Stimulated activated memory B cell treated with anti-CD40 and anti-IgM and Interleukin-4, amounts not matched to agents 10 μg/mL and 1 μg/mL and 100 μg/mL, for 72 hours (primary cell): ENCODE data around the gene ANKRD17.
A peak's percentile ranks its signal among the peaks of the same experiment; 100 is the strongest.
"Not testable (repeated sequence)": the region's sequence is repeated elsewhere in the genome, so short reads cannot be mapped to it uniquely, and the experiment has no call there.

ENCODE experiments used
- ATAC-seq: fragments of 150-1000 bp; cut with Tn5 transposase; 2 replicates; pipeline ENCODE4 v1.10.0; 2021
- H3K27ac Mint-ChIP-seq: one replicate; pipeline ENCODE4 v1.8.0; 2022; ENCODE audit warnings: mild to moderate bottlenecking, mixed read lengths
- H3K27me3 Mint-ChIP-seq: one replicate; pipeline ENCODE4 v1.8.0; 2022; ENCODE audit warnings: mixed read lengths
- H3K36me3 Mint-ChIP-seq: one replicate; pipeline ENCODE4 v1.8.0; 2022; ENCODE audit warnings: mixed read lengths
- H3K4me1 Mint-ChIP-seq: one replicate; pipeline ENCODE4 v1.8.0; 2022; ENCODE audit warnings: mixed read lengths
- H3K4me3 Mint-ChIP-seq: one replicate; pipeline ENCODE4 v1.8.0; 2022; ENCODE audit warnings: mild to moderate bottlenecking, moderate library complexity, mixed read lengths
- H3K9me3 Mint-ChIP-seq: one replicate; pipeline ENCODE4 v1.8.0; 2022; ENCODE audit warnings: mixed read lengths

The ANKRD17 gene

DNA sequence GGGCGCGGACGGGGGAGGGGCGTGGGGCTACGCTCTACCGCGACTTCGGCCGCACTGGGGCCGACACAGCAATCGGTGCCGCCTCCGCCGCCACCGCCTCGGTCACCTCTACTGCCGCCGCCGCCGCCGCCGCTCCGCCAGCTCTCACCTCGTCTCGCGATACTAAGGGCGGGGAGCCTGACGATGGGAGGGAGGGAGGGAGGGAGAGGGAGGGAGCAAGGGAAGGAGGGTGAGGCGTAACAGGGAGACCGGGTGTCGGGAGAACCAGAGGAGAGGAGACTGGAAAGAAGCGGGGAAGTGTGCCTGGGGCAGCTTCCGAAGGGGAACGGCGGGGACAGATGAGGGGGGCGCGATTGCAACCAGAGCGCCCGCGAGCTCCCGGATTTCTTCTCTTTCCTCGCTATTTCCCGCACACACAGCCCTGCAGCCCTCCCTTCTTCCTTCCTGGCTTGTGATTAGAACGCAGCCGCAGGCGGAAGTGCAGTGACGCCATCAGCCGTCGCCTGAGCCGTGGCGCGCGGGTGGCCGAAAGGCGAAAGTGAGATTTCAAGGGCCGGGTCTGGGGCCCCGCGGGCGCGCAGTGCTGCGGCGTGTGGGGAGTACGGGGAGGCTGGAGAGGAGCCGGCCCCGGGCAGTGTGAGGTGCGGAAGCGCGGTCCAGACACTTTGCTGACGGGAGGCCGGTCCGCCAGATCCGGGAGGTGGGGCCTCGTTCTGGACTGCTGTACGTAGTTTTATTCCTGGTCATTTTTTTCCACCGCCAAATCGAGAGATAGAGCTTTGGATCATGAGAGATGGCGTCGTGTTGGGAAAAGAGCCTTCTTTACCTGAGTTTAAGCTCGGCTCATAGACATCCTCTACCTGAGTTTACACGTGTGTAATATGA is at the start of gene ANKRD17:
TSS of gene ANKRD17 (minus strand) at position 113 of the 885 bp plus-strand sequence. CDS start 130 bp downstream, outside the sequence.
- peak; percentile 90 for ATAC-seq
- Mint-ChIP-seq H3K9me3 (no peaks in the 10 kb centered on the region), H3K4me3 (peak within 1 kb of the TSS; percentile 92), H3K4me1 (peaks cover 51% of the 10 kb centered on the region), H3K27ac (peak within 1 kb of the TSS; percentile 97), H3K27me3 (no peaks in the 10 kb centered on the region), H3K36me3 (no peaks in the 10 kb centered on the region)

DNA sequence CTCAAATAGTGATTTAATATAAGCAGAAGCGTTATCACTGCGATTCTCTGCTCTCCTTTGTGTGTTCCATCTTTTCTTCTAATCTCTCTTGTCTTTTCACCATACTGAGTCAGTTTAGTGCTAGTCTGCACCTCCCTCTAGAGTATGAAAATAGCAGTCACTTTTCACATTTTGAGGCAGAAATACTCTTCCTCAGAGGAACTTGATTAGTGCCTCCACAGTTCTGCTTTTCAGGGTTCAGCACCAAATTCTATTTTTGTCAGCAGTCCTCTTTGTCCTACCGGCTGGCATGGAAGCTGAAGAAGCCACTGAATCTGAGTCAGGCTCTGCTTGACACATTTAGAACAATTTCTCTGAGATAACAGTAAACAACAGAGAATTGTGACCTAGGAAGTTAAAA is 49.7 kb upstream of the ANKRD17 start:
- Mint-ChIP-seq H3K36me3 (no peaks in the 10 kb centered on the region), H3K27ac (no peak overlapping the region), H3K4me1 (no peaks in the 10 kb centered on the region), H3K27me3 (no peaks in the 10 kb centered on the region), H3K4me3 (no peak overlapping the region), H3K9me3 (no peaks in the 10 kb centered on the region)
- ATAC-seq = no peak

DNA sequence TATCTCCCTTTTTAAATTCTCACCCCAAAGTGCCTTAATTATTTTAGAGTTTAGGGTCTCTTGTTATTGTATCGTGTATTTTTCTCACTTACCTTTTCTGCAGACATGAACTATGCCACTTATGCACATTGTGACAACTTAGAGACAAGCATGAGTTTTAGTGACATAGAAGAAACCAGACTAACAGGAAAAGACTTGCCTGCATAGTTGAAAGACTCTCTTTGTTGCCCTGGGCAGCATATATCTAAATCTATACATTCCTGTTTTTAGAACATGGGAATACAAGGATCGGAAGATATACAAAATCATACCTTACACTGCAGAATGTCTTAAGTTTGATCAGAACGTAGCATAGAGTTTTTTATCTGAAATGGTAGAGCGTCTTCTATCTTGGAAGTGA is 45.1 kb upstream of the ANKRD17 start:
- Mint-ChIP-seq H3K36me3 (no peaks in the 10 kb centered on the region), H3K27me3 (no peaks in the 10 kb centered on the region), H3K27ac (no peak overlapping the region), H3K9me3 (peaks cover 5% of the 10 kb centered on the region), H3K4me3 (no peak overlapping the region), H3K4me1 (no peaks in the 10 kb centered on the region)
- no peak for ATAC-seq

- peaks cover 15% of the 10 kb centered on the region for H3K9me3 Mint-ChIP-seq
- H3K36me3 Mint-ChIP-seq = no peaks in the 10 kb centered on the region
- no peaks in the 10 kb centered on the region for H3K27me3 Mint-ChIP-seq
- no peaks in the 10 kb centered on the region for H3K4me1 Mint-ChIP-seq
- H3K27ac Mint-ChIP-seq = no peak overlapping the region
- H3K4me3 Mint-ChIP-seq = no peak overlapping the region
- no peak for ATAC-seq
These were observed 41.1 kb upstream of the ANKRD17 start for GRCh38 chr4:73299548-73300280.

DNA sequence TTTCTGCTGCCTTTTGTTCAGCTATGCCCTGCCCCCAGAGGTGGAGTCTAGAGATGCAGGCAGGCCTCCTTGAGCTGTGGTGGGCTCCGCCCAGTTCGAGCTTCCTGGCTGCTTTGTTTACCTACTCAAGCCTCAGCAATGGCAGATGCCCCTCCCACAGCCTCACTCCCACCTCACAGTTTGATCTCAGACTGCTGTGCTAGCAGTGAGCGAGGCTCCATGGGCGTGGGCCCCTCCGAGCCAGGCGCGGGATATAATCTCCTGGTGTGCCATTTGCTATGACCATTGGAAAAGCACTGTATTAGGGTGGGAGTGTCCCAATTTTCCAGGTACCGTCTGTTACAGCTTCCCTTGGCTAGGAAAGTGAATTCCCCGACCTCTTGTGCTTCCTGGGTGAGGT is 34.1 kb upstream of the ANKRD17 start:
- not testable (repeated sequence) for H3K4me1 Mint-ChIP-seq, H3K4me3 Mint-ChIP-seq, ATAC-seq, H3K27me3 Mint-ChIP-seq, H3K27ac Mint-ChIP-seq
- Mint-ChIP-seq H3K9me3 (peaks cover 20% of the 10 kb centered on the region), H3K36me3 (peaks cover 27% of the 10 kb centered on the region)

DNA sequence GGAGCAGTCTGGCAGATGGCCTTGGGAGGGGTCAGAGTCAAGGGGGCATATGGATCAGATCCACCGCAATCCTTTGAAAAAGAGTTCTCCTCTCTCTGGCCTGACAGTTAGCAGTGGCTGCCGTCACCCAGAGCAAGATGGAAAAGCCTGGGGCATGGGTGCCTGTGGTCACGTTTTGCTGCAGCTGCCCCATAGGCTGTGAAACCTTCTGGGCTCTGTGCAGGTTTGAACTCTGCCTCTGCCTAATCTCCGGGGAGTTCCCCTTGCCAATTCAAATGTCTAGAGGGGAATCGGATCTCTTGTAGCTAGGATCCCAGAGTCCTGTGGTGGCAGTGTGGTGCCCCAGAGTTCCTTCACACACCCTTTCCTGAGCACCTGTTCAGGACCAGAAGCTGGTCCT is 23.4 kb upstream of the ANKRD17 start:
- Mint-ChIP-seq H3K4me3 (no peak overlapping the region), H3K36me3 (peaks cover 62% of the 10 kb centered on the region), H3K27me3 (no peaks in the 10 kb centered on the region), H3K27ac (no peak overlapping the region), H3K4me1 (no peaks in the 10 kb centered on the region), H3K9me3 (peaks cover 9% of the 10 kb centered on the region)
- ATAC-seq = no peak

- Mint-ChIP-seq H3K27ac (no peak overlapping the region), H3K4me1 (no peaks in the 10 kb centered on the region), H3K27me3 (no peaks in the 10 kb centered on the region), H3K4me3 (no peak overlapping the region), H3K36me3 (peaks cover 64% of the 10 kb centered on the region), H3K9me3 (peaks cover 9% of the 10 kb centered on the region)
- no peak for ATAC-seq
These were observed 22.8 kb upstream of the ANKRD17 start for GRCh38 chr4:73281396-73281795.

- Mint-ChIP-seq H3K9me3 (peaks cover 11% of the 10 kb centered on the region), H3K4me3 (no peak overlapping the region), H3K36me3 (peaks cover 59% of the 10 kb centered on the region), H3K27ac (no peak overlapping the region), H3K4me1 (no peaks in the 10 kb centered on the region), H3K27me3 (no peaks in the 10 kb centered on the region)
- no peak for ATAC-seq
These were observed 18.6 kb upstream of the ANKRD17 start for GRCh38 chr4:73277201-73277600.

DNA sequence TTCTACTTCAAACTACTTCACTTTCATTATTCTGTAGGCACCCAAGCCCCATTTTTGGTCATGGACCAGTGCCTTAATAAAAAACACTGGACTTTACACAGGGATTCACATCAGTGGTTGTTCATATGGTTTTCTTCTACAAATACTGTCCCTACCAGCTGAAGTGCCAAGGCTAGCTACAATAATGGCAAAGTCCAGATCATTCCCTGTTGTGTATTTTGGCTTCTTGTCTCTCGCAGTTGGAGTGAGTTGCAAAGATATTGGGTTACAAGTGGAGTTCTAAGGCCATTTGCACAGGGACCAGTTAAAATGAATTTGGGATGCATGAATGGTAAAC is 16.7 kb upstream of the ANKRD17 start:
- H3K4me1 Mint-ChIP-seq = no peaks in the 10 kb centered on the region
- no peak overlapping the region for H3K27ac Mint-ChIP-seq
- H3K9me3 Mint-ChIP-seq = peaks cover 11% of the 10 kb centered on the region
- H3K4me3 Mint-ChIP-seq = no peak overlapping the region
- H3K27me3 Mint-ChIP-seq = no peaks in the 10 kb centered on the region
- ATAC-seq = no peak
- peaks cover 40% of the 10 kb centered on the region for H3K36me3 Mint-ChIP-seq

DNA sequence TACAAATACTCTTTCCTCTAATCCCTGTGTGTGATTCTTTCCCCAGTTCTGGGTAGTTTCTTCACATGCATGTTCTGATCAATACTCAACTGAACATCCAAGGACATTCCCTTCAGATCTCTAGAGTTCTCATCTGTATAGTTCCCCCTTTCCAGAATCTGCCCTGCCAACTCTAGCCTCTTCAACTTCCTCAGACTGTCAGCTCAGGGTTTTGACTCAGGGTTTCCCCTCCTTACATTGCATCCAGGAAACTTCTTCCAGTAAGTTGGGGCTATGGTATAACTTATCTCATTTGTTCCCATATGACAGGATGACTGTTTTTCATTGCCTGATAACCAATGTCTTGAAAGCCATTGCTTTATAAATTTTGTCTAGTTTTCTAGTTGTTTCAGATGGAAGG is 14.2 kb upstream of the ANKRD17 start:
- ATAC-seq = no peak
- Mint-ChIP-seq H3K27me3 (no peaks in the 10 kb centered on the region), H3K9me3 (peaks cover 3% of the 10 kb centered on the region), H3K36me3 (peaks cover 18% of the 10 kb centered on the region), H3K27ac (no peak overlapping the region), H3K4me3 (no peak overlapping the region), H3K4me1 (no peaks in the 10 kb centered on the region)

- no peaks in the 10 kb centered on the region for H3K36me3 Mint-ChIP-seq
- H3K9me3 Mint-ChIP-seq = no peaks in the 10 kb centered on the region
- no peak overlapping the region for H3K4me3 Mint-ChIP-seq
- no peaks in the 10 kb centered on the region for H3K4me1 Mint-ChIP-seq
- ATAC-seq = no peak
- H3K27me3 Mint-ChIP-seq = no peaks in the 10 kb centered on the region
- H3K27ac Mint-ChIP-seq = no peak overlapping the region
These were observed 8.5 kb upstream of the ANKRD17 start for GRCh38 chr4:73267050-73267449.

DNA sequence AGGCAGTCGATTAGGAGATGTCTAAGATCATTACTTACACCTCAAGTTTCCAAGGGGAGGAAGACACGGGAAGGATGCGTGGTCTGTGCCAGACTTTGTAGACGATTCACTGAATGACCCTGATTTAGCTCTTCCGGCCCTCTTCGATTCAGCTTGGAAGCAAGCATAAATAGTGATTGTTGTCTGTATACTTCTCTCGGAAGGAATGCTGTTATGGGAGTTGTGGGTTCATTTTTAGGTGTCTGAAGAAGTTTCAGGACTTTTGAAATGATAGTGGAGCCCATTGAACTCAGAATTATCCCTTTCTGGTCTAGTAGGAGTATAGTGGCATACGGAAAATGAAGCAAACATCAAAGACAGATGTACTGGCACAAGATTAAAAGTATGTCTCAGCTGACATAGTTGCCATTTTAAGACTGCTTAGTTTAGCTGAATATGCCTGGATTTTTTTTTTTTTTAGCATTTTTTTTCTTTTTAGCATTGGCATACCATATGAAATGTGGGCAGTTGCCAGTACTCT is 1.0 kb upstream of the ANKRD17 start:
- Mint-ChIP-seq H3K4me1 (peaks cover 44% of the 10 kb centered on the region), H3K9me3 (no peaks in the 10 kb centered on the region), H3K4me3 (peak overlapping the region; percentile 92), H3K27me3 (no peaks in the 10 kb centered on the region), H3K27ac (peak overlapping the region; percentile 97), H3K36me3 (no peaks in the 10 kb centered on the region)
- ATAC-seq = peak; percentile 0

DNA sequence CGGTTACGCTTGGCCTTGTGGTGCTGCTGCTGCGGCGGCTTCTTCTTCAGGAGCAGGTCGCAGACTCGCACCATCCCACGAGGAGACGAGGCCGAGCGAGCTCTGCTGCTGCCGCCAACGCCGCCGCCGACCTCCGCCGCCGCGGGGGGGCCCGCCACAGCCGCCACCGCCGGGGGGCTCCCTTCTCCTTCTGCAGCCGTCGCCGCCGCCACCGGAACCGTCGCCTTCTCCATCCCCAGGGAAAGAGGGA is 237 bp downstream of the ANKRD17 start:
- H3K4me1 Mint-ChIP-seq = peaks cover 53% of the 10 kb centered on the region
- H3K27ac Mint-ChIP-seq = peak overlapping the region; percentile 97
- H3K27me3 Mint-ChIP-seq = no peaks in the 10 kb centered on the region
- H3K4me3 Mint-ChIP-seq = peak overlapping the region; percentile 92
- no peaks in the 10 kb centered on the region for H3K9me3 Mint-ChIP-seq
- ATAC-seq = no peak
- H3K36me3 Mint-ChIP-seq = no peaks in the 10 kb centered on the region

DNA sequence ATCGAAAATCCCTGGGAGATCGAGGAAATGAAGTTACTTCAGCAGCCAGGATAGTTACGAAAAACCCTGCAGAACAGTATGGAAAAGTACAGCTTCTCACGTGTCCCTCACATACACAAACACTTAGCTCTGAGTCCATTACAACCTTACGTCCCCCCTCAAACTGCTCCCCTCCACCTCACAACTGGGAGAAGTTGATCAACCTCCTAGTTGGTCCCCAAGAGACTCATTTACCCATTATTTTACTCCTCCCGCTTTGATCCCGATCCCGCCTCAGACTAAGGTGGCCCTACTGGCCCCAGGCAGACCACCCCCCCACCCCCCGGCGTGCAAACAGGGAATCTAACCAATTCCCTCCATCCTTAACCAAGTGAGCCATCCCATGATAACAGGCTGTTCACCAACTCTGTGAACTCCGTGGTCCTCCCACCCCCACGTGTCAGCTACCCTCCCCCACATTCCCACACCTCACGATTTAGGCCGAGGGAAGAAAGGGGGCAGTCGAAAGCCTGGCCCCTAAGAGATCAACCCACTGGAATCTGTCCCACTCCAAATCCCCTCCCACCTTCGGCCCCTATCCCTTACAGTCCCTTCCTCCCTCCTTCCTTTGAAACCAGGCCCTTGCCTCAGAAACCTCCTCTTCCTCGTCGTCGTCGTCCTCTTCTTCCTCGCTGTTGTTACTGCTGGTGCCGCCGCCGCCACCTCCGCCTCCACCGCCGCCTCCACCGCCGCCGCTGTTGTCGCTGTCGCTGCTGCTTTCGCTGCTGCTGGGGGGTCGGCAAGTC is 755 bp downstream of the ANKRD17 start:
- H3K4me3 Mint-ChIP-seq = peak overlapping the region; percentile 92
- H3K4me1 Mint-ChIP-seq = peaks cover 58% of the 10 kb centered on the region
- H3K27me3 Mint-ChIP-seq = no peaks in the 10 kb centered on the region
- no peak for ATAC-seq
- H3K9me3 Mint-ChIP-seq = no peaks in the 10 kb centered on the region
- H3K27ac Mint-ChIP-seq = peak overlapping the region; percentile 97
- H3K36me3 Mint-ChIP-seq = no peaks in the 10 kb centered on the region

DNA sequence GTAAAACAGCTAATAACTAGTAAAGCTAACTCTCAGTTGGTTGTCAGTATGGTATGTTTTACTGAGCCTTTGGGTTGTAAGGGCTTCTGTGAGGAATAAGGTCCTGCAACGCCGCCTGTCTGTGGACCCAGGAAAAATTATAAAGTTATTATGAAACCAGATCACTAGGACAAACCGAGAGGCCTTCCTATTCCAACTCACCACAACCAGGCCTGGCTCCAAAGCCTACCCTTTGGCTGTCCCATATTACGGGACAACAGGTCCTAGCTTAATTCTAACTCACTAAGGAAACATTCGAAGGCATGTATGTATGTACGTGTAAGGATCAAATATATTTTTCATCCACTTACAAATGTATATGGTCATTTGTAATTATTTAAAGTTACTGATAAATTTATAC is 1.4 kb downstream of the ANKRD17 start:
- Mint-ChIP-seq H3K4me1 (peaks cover 64% of the 10 kb centered on the region), H3K4me3 (peak overlapping the region; percentile 92), H3K27ac (peak overlapping the region; percentile 97), H3K36me3 (no peaks in the 10 kb centered on the region), H3K9me3 (no peaks in the 10 kb centered on the region), H3K27me3 (no peaks in the 10 kb centered on the region)
- no peak for ATAC-seq
